Fibroblast of gingiva (primary cell): ENCODE measurements around the gene FOXL1.

Experiments
- DNase-seq: peaks from one replicate; pipeline ENCODE4 v3.0.0-alpha.2; 2011; ENCODE audit warnings: low read depth

The FOXL1 gene

DNA sequence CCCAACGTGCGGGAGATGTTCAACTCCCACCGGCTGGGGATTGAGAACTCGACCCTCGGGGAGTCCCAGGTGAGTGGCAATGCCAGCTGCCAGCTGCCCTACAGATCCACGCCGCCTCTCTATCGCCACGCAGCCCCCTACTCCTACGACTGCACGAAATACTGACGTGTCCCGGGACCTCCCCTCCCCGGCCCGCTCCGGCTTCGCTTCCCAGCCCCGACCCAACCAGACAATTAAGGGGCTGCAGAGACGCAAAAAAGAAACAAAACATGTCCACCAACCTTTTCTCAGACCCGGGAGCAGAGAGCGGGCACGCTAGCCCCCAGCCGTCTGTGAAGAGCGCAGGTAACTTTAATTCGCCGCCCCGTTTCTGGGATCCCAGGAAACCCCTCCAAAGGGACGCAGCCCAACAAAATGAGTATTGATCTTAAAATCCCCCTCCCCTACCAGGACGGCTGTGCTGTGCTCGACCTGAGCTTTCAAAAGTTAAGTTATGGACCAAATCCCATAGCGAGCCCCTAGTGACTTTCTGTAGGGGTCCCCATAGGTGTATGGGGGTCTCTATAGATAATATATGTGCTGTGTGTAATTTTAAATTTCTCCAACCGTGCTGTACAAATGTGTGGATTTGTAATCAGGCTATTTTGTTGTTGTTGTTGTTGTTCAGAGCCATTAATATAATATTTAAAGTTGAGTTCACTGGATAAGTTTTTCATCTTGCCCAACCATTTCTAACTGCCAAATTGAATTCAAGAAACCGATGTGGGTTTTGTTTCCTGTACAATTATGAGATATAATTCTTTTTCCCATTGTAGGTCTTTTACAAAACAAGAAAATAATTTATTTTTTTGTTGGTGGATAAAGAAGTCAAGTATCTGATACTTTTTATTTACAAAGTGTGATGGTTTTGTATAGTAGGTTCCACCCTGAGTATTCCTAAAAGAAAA, 9.4 kb upstream of the FOXL1 start:
- no peak for DNase-seq

DNA sequence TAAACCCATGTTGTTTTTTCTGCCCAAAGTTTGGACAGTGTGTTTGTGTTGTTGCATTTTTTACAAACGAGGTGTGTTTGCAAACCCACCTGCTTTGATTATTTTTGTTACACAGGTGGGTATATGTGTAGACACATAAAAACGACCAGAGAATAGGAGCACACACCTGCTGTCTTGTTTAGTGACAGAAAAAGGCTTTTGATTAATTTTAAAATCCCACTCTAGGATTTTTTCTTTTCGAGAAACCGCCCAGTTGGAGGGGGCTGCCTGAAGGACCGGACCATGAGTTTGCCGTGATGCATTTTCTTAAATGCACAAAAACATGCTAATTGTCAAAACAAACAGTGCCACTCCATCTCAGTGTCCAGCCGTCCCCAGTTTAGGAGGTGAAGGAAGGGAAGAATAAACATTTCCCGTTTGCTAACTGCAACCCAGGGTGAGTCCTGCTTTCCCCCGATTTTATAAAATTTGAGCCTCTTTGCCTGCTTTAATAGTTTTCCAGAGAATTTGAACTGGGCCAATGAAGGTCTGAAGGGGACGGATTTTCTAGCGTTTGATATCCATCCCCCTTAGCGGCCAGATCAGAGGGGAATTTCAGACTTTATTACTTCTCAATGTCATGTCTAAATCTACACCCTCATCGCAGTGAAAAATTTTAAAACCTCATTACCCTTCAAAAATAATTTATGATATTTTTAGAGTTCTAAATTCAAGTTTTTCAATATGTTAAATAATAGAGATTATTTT, 8.5 kb upstream of the FOXL1 start:
- no peak for DNase-seq

DNA sequence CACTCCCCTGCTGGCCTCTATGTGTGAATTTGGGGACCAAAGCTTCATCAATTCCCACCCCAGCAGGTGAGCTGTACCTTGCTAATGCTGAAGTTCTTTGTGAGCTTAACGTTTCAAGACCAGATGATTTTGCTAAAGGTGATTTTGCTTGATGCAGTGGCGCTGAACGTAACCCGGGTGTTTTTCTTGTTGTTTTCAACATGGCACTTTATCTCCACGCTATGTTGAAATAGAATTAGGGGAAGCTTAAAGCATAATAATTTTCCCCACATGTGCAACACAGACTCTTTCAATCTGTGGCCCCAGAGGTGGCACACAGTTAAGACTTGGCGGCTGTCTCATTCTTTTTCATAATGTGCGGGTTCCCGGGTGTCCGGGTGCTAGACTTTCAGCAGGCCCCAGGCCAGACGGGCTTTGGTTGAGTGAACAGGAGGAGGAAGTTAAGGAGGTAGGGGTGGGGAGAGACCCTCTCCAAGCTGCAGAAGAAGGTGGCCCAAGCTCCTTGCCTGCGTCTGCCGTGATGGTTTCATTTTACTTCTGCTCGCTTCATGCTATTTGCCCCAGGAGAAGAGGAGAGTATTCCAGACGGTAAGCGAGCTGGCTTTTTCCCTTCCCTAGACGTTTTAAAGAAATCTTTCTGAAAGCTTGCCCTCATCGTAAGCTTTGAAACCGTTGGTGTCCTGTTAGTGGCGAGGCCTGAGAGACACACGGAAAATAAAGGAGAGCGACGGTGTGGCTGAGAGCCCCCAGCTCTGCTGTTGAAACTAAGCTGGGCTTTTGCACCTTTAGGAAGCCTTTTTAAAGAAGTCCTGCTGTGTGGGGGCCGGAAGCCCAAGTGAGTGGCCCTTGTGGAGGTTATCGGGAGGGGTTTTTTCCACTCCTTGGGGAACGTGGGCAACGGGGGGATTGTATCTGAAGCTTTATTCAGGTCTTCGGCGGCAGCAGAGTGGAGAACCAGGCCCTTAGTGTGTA, 7.5 kb upstream of the FOXL1 start:
- DNase-seq, result peak; percentile 24

DNA sequence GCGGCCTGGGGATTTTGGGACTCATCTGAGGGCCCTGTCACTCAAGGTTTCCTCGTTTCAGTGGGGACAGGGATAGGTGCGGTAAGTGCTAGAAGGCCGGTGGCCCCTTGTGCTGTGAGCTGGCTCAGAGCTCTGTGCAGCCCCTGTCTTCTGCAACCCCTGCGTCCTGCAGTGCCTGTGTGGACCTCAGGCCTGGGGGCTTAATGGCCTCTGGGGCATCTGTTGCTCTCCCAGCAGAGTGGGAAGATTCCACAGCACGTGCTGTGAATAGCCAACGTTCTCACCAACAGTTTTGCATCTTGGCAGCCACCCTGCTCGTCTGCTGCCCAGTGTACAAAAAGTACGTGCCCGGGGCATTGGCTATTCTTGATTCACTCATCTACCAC, 6.8 kb upstream of the FOXL1 start:
- DNase-seq, result no peak

DNA sequence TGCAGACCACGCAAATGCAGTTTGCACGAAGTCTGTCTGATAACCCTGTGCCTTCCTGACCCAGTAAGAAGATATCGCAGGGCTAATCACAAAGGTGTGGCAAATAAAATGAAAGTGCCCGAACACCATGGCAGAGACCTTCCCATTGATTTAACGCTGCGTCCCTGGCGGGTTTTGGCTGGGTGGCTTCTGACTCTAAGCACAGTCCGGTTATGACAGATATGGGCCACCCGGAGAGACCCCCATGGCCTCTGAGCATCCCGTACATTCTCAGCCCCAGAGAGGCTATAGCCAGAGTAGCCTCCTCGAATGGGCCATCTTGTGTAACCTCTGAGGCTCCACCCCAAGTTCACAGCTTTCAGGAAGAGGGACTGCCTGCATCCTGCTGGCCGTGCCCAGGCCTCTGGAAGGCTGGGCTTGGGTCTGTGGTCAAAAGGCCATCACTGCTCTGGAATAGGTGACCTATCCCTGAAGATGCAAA, 6.3 kb upstream of the FOXL1 start:
- no peak for DNase-seq

DNA sequence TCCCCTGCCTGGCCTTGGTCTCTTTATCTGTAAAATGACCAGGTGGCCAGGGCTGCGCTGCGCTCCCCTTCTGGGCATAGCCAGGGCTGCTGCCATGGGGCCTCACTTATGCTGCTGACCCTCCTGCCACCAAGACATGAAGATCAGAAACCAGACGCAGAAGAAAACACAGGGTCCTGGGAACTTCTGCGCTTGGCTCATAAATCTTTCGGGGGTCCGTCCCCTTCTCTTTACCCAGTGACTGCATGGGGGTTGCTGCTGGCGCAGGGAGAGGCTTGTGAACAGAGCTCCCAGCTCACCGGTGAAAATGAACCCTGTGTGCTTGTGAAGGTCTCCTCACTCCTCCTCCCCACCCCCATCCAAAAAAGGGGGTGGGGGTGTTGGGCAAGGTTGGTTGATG, 5.7 kb upstream of the FOXL1 start:
- no peak for DNase-seq

DNA sequence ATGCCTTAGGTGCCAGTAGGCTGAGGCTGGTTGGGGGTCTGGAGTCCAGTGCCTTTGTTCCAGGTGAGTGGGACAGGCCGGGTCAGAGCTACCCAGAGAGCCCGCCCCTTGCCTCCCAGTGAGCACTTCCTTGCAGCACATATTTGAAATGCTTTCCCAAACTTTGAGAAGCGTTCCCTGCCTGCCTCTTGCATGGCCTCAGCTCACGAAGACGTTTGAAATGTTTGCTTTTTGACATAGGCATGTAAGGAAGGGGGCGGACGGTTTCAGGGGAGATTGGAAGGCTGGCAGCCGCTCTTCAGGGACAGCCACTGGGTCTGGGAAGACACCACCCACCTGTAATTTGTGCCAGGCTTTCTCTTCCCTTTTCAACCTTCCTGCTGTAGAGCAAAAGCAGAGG, 5.1 kb upstream of the FOXL1 start:
- DNase-seq, result peak; percentile 29

DNA sequence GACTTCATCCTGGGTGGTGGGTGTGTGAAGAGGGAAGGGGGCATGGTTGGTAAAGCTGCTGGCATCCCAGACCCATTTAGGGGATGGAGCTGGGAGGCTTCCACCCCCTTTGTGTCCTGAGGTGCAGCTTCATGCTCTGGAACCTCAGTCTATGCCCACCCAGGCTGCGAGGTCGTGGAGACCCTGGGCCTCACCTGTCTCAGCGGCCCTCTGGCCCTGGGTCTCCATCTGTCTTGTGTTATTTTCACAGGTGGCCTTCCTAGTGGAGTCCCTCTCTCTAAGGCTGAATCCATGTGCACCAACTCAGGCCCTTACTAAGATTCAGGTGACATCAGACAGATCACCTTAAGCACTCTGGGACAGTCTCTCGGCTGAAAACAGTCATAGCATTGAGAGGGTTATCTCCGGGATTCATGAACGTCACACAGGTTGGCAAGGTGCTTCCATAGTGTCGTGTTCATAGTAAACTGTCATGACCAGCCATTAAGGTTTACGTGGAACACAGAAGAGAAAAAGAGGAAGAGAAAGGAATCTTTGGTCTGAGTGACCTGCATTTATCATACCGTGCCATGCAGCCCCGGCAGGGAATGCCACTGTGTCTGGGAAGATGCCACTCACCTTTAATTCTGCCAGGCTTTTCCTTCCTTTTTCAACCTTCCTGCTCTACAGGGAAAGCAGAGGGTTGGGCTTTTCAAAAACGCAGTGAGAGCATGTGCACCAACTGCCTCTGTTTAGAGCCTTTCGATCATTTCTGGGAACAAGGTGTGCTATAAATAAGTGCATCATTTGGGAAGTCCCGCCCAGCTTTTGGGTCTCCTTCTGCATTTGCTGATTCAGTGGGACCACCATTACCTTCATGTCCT, 4.5 kb upstream of the FOXL1 start:
- no peak for DNase-seq

DNA sequence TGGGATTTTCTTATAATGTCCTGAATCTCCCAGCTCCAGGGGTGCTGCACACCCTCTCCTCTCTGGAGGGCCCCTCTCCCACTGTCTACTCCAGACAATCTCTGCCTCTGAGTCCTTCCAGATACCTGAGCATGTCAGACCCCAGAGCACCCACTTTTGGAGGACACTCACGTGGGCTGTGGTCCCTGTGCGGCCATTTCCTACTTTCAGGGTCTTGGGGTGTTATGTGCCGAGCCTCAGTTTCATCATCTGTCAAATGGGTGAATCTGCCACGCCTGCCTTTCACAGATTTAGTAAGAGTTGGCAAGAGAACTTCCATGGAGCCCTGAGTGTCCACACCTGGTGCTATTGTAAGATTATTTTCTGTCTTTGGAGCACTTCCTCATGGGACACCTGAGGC, 3.7 kb upstream of the FOXL1 start:
- no peak for DNase-seq

DNA sequence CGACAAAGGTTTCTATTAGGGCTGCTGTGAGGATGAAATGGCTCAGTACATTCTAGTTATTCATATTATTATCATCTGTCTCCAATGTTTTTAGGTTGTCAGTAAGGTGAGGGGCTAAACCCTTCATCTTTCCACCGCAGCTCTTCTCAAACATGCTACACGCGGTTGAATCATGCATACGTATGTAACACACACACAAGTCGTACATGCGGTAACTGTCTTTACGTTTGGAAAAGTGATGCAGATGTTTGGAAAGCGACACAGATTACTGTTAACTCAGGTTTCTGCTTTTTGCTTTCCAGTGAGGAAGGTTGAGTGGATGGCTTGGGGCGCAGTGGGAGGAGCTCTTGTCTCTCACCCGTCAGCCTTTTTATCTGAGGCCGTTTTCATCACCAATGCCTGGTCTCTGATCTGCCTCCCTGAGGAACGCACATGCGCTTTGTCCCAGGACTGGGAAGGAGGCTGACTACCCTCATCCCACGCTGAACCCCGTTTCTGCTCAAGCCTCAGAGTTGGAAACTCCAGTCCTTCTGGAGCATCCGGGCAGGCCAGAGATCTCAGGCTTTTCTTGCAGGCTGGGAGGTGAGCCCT, 3.2 kb upstream of the FOXL1 start:
- no peak for DNase-seq

DNA sequence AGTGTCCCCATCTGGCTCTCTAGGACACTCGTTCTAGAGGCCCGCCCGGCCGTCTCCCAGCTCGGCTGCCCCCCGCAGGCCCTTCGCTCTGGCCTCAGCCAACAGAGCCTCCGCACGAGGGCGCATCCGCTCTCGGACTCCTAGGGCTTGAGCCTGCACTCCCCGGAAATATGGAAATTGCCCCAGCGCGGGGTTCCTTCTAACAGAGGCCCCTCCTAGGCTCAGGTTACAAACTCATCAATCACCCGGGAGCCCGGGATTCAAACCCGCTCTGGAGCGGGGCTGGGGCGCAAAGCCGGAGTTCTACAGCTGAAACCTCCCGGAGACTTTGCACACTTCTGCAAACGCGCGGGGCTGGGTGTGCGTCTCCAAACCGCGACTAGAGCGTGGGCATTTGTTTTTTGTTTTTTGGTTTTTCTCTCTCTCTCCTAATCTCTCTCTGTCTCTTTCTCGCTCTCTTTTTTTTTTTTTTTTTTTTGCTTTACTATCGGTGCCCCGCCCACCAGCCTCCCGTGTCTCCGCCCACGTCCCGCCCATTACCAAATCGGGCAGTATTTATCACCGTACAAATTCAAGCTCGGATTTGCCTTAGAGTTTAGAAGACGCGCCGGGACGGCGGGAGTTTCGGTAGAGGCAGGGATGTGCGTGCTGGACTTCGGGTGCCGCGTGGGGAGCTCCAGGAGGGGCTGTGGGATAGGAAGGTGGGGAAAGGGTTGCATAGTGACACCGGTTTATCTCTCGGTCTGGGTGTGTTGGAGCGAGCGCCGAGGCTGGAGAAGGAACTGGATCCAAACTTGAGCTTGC, 2.4 kb upstream of the FOXL1 start:
- peak; percentile 93 for DNase-seq

DNA sequence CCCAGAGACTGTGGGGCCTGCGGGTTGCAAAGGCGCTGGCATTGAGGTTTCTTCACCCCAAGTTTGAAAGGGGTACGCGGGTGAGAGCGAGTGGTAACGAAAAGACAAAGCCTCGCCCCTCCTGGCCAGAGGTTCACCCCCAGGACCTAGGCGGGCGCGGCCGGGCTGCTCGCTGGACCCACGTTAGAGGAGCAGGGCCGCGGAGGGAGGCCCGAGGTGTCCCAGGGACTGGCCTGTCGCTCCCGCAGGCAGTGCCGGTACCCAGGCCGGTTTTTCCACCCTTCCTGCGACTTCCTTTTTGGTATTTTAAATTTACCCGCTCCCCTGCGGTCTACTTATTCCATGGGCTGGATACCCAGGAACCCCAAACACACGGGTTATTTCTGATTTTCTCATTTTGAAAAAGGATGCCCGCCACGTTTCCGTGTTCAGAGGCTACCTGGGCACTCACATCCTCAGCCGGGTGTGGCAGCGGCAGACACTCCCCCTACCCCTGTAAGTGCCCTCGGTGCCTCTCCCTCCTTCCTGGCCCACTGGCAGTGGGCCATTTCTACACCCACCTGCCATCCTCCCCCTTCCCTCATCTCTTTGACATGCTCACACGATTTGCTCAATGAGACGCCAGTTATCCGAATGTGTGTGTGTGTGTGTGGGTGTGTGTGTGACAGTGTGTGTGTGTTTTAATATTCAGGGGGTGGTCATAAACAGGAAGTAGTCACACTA, 1.6 kb upstream of the FOXL1 start:
- DNase-seq, result no peak

DNA sequence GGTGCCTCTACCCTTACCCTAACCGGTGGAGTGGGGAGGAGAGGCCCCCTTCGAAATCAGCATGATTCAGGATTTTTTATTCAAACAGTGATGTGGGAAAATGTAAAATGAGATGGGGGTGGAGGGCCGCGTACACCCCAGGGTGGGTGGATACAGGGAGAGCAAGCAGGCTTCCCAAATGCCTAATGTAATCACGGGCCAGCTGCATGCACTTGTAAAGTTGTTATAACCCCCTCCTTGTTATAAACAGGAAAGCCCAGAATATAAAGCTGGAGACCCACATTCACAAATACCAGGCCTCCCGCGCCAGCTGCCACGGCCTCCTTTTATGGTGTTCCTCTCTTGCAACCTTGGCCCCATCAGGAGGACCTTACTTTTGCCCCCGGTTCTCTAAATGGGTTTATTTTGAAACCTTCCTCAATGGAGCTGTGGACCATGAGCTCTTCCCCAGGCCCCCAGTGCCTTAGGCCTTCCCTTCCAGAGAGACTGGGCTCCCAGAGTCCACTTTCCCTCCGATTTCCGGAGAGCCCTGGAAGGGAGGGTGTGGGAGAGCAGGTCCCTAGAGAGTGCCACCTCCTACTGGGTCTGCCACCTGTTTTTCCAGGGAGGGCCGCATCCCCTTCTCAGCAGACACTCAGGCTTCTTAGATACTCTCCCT, 906 bp upstream of the FOXL1 start:
- DNase-seq, result no peak

DNA sequence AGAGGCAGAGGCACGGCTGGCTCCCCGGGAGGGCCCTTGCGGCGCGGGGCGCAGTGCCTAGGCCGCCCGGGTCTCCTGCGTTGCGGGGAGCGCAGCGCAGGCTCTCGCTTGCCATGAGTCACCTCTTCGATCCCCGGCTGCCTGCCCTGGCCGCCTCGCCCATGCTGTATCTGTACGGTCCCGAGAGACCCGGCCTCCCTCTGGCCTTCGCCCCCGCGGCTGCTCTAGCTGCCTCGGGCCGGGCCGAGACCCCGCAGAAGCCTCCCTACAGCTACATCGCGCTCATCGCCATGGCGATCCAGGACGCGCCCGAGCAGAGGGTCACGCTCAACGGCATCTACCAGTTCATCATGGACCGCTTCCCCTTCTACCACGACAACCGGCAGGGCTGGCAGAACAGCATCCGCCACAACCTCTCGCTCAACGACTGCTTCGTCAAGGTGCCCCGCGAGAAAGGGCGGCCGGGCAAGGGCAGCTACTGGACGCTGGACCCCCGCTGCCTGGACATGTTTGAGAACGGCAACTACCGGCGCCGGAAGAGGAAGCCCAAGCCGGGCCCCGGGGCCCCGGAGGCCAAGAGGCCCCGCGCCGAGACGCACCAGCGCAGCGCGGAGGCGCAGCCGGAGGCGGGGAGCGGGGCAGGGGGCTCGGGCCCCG, 390 bp downstream of the FOXL1 start:
- DNase-seq, result no peak

DNA sequence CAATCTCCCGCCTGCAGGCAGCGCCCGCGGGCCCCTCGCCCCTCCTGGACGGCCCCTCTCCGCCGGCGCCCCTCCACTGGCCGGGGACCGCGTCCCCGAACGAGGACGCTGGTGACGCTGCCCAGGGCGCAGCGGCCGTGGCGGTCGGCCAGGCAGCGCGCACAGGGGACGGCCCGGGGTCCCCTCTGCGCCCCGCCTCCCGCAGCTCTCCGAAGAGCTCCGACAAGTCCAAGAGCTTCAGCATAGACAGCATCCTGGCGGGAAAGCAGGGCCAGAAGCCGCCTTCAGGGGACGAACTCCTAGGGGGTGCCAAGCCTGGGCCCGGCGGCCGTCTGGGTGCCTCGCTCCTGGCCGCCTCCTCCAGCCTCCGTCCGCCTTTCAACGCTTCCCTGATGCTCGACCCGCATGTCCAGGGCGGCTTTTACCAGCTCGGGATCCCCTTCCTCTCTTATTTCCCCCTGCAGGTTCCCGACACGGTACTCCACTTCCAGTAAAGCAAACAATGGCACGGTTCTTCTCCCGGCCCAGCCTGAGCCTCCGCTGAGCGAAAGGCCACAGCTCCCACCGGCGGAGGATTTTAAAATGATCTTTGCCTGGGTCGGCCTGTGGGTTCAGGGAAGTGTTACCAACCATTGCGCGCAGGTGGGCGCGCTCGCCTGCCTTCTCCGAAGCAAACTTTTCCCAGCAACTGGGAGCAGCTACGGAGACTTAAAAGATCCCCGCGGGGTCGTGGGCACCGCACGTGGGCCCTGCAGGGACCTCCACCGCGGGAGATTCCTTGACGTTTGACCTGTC, 1.1 kb downstream of the FOXL1 start:
- no peak for DNase-seq

DNA sequence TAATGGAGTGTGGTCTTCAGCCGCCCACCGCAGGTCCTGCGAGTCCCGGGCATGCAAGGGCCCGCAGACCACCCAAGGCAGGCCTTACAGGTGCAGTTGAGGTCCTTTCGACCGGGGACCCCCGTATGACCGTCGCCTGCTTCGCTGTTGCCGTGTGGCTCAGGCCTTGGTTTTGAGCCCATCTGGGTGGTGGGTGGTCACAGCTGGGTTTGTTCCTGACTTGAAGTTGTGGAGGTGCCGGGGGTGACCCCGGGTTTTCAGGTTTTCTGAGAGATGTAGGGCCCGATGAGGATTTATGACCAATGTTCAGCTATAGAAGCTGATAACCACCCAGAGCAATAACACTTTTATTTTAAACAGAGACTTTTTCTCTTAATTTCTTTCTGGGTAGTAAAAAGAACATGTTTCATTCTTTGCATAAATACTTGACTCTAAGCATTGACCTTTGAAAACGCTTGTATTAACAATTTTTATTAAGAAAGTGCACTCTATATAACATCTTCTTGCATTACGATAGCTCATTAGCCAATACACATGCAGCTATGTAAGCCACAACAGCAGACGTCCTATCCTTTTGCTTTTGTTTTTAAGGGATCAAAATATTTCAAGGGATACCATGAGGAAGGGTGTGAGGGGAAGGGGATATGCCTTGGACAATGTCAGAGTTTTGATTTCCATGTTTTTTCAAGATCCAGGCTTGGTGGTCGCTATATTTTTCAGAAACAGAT, 1.9 kb downstream of the FOXL1 start:
- DNase-seq, result no peak

DNA sequence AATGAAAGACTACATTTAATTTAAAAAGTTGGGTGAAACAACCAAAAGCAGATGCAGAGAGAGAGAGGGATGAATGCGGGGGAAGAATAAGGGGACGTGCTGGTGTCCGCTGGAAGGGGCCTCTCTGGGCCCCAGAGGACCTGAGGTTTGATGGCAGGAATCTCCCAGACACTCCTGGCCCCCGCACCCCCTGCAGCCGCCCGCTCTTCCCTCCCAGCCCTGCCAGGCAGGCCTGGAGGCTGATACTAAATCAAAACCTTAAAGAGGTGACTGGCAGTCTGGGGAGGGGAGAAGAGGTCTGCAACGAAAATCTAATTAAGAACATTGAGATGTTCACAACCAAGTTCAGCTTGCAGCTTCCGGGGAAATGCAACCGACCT, 2.4 kb downstream of the FOXL1 start:
- no peak for DNase-seq
